ENCODE data around the gene TBC1D22B.

GRCh38 chr6:37239526-37239925 lies 18.0 kb upstream of the TBC1D22B start:
- TF ChIP-seq, protein P1, sequence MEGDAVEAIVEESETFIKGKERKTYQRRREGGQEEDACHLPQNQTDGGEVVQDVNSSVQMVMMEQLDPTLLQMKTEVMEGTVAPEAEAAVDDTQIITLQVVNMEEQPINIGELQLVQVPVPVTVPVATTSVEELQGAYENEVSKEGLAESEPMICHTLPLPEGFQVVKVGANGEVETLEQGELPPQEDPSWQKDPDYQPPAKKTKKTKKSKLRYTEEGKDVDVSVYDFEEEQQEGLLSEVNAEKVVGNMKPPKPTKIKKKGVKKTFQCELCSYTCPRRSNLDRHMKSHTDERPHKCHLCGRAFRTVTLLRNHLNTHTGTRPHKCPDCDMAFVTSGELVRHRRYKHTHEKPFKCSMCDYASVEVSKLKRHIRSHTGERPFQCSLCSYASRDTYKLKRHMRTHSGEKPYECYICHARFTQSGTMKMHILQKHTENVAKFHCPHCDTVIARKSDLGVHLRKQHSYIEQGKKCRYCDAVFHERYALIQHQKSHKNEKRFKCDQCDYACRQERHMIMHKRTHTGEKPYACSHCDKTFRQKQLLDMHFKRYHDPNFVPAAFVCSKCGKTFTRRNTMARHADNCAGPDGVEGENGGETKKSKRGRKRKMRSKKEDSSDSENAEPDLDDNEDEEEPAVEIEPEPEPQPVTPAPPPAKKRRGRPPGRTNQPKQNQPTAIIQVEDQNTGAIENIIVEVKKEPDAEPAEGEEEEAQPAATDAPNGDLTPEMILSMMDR (conservative IDR thresholded peaks at IDR 0.05; ENCODE audit: low read length), result no peak
- no peak for TF ChIP-seq EZH2phosphoT487 (IDR thresholded peaks at IDR 0.05; ENCODE audit: borderline replicate concordance, low read depth, low read length)
